HPDE6-E6E7 (cell line): ENCODE data around the gene PTK6.

Source experiments
- DNase-seq: peaks from one replicate; pipeline ENCODE4 v3.0.0; 2011; ENCODE audit warnings: missing footprints; ENCODE audit errors: extremely low spot score

PTK6 gene

GRCh38 chr20:63478346-63479302 is 58.6 kb downstream of the PTK6 start:
- DNase-seq, result no peak
